WTC11 (cell line): ENCODE results near the gene MAN2B2. TPM values are rescaled to one million over a fixed set of nuclear protein-coding genes. Genes with fewer than 3 reads are reported as not detected.

ENCODE experiments used
- ATAC-seq: fragments of 200-7000 bp; cut with Tn5 transposase; 2 replicates; pipeline ENCODE4 v1.10.0; 2021; ENCODE audit warnings: mild to moderate bottlenecking, moderate library complexity
- CTCF ChIA-PET: fragments of 300-600 bp; sonication (Branson Sonifier 250); formaldehyde crosslinking; loops from one replicate; lab custom pipeline; 2021; ENCODE audit warnings: antibody characterized with exemption; lab: Charles Lee
- POLR2A ChIA-PET: fragments of 350-600 bp; sonication (Branson Sonifier 250); formaldehyde crosslinking; loops from one replicate; lab custom pipeline; 2021; ENCODE audit warnings: antibody characterized with exemption; lab: Charles Lee
- DNase-seq: peaks from one replicate; pipeline ENCODE4 v3.0.0; 2021; ENCODE audit warnings: low spot score
- H3K27ac Mint-ChIP-seq: 2 replicates; pipeline ENCODE4 v1.8.0; 2021; ENCODE audit warnings: mixed read lengths
- H3K27me3 Mint-ChIP-seq: 2 replicates; pipeline ENCODE4 v1.8.0; 2021; ENCODE audit warnings: low read depth, mild to moderate bottlenecking, moderate library complexity, mixed read lengths
- H3K36me3 Mint-ChIP-seq: 2 replicates; pipeline ENCODE4 v1.8.0; 2021; ENCODE audit warnings: mixed read lengths
- H3K4me1 Mint-ChIP-seq: 2 replicates; pipeline ENCODE4 v1.8.0; 2022; ENCODE audit warnings: mixed read lengths
- H3K4me3 Mint-ChIP-seq: 2 replicates; pipeline ENCODE4 v1.8.0; 2021; ENCODE audit warnings: mild to moderate bottlenecking, moderate library complexity, mixed read lengths
- H3K9me3 Mint-ChIP-seq: 2 replicates; pipeline ENCODE4 v1.8.0; 2021; ENCODE audit warnings: mixed read lengths
- ARID4B ChIP-seq: sonication (generic); formaldehyde crosslinking; IDR thresholded peaks from 2 replicates; pipeline ENCODE4 v1.8.0; 2023; ENCODE audit warnings: missing genetic modification reagents, mild to moderate bottlenecking, borderline replicate concordance
- ATF1 ChIP-seq: sonication (generic); formaldehyde crosslinking; IDR thresholded peaks from 2 replicates; pipeline ENCODE4 v1.8.1; 2023; ENCODE audit warnings: mild to moderate bottlenecking, moderate library complexity, missing genetic modification reagents
- CREM ChIP-seq: sonication (generic); formaldehyde crosslinking; IDR thresholded peaks from 2 replicates; pipeline ENCODE4 v1.8.1; 2022; ENCODE audit warnings: mild to moderate bottlenecking, missing genetic modification reagents, moderate library complexity
- ELF4 ChIP-seq: sonication (generic); formaldehyde crosslinking; IDR thresholded peaks from 2 replicates; pipeline ENCODE4 v1.8.1; 2022; ENCODE audit warnings: low read depth, mild to moderate bottlenecking, moderate library complexity, missing genetic modification reagents
- ERG ChIP-seq: fragments of 250-450 bp; sonication (Bioruptor Pico); IDR thresholded peaks from 2 replicates; pipeline ENCODE4 v1.8.0; 2021; ENCODE audit warnings: mild to moderate bottlenecking
- MYBL2 ChIP-seq: sonication (generic); formaldehyde crosslinking; IDR thresholded peaks from 2 replicates; pipeline ENCODE4 v1.8.1; 2023; ENCODE audit warnings: mild to moderate bottlenecking, moderate library complexity, missing genetic modification reagents
- PREB ChIP-seq: sonication (generic); formaldehyde crosslinking; IDR thresholded peaks from 2 replicates; pipeline ENCODE4 v1.8.1; 2022; ENCODE audit warnings: mild to moderate bottlenecking, missing genetic modification reagents, moderate library complexity, borderline replicate concordance
- RELA ChIP-seq: sonication (generic); formaldehyde crosslinking; IDR thresholded peaks from 2 replicates; pipeline ENCODE4 v1.8.1; 2022; ENCODE audit warnings: missing genetic modification reagents, mild to moderate bottlenecking, borderline replicate concordance
- SP1 ChIP-seq: sonication (generic); formaldehyde crosslinking; conservative IDR thresholded peaks from 2 replicates; pipeline ENCODE4 v1.8.1; 2022; ENCODE audit warnings: missing genetic modification reagents
- ZBTB21 ChIP-seq: sonication (generic); formaldehyde crosslinking; IDR thresholded peaks from 2 replicates; pipeline ENCODE4 v1.8.1; 2023; ENCODE audit warnings: mild to moderate bottlenecking, missing genetic modification reagents, borderline replicate concordance
- ZNF121 ChIP-seq: sonication (generic); formaldehyde crosslinking; IDR thresholded peaks from 2 replicates; pipeline ENCODE4 v1.8.0; 2023; ENCODE audit warnings: missing genetic modification reagents
- ZNF138 ChIP-seq: sonication (generic); formaldehyde crosslinking; conservative IDR thresholded peaks from 2 replicates; pipeline ENCODE4 v1.8.1; 2022; ENCODE audit warnings: mild to moderate bottlenecking, moderate library complexity, missing genetic modification reagents
- ZNF232 ChIP-seq: sonication (generic); formaldehyde crosslinking; IDR thresholded peaks from 2 replicates; pipeline ENCODE4 v1.8.0; 2022; ENCODE audit warnings: mild to moderate bottlenecking, missing genetic modification reagents
- ZNF512 ChIP-seq: sonication (generic); formaldehyde crosslinking; IDR thresholded peaks from 2 replicates; pipeline ENCODE4 v1.8.1; 2022; ENCODE audit warnings: missing genetic modification reagents, borderline replicate concordance
- total RNA-seq: library from RNA; stranded (reverse); gene quantifications from 3 replicates; pipeline ENCODE4 v1.2.3, GENCODE V29; 2021

MAN2B2 gene
- total RNA-seq, 1 experiment from 2014 or later = 6.3 TPM

- no peak for TF ChIP-seq ERG
These were observed 42.3 kb upstream of the MAN2B2 start (continued) for GRCh38 chr4:6532658-6533057.

GRCh38 chr4:6534050-6534449 lies 40.9 kb upstream of the MAN2B2 start:
- no peak for DNase-seq
- no peak for ATAC-seq
- Mint-ChIP-seq H3K27ac (no peak overlapping the region), H3K36me3 (no peaks in the 10 kb centered on the region), H3K4me1 (peaks cover under 1% of the 10 kb centered on the region), H3K9me3 (peaks cover 5% of the 10 kb centered on the region), H3K27me3 (no peaks in the 10 kb centered on the region; the same call in 1 of the 2 replicates), H3K4me3 (no peak overlapping the region)
- TF ChIP-seq ATF1 (no peak), ERG (no peak), CREM (CRISPR knock-in tag) (no peak), ZBTB21 (CRISPR knock-in tag) (no peak), ZNF232 (CRISPR knock-in tag) (no peak), PREB (CRISPR knock-in tag) (no peak), SP1 (CRISPR knock-in tag) (no peak), RELA (CRISPR knock-in tag) (no peak), MYBL2 (CRISPR knock-in tag) (no peak), ELF4 (no peak), ZNF138 (CRISPR knock-in tag) (no peak), ARID4B (CRISPR knock-in tag) (no peak), ZNF512 (CRISPR knock-in tag) (no peak), ZNF121 (CRISPR knock-in tag) (no peak)
- POLR2A ChIA-PET = no interaction called here
- CTCF ChIA-PET = no interaction called here
